ENCODE results near the gene KDM3A.
"Not testable (repeated sequence)": the region's sequence is repeated elsewhere in the genome, so short reads cannot be mapped to it uniquely, and the experiment has no call there.

Gene KDM3A

DNA sequence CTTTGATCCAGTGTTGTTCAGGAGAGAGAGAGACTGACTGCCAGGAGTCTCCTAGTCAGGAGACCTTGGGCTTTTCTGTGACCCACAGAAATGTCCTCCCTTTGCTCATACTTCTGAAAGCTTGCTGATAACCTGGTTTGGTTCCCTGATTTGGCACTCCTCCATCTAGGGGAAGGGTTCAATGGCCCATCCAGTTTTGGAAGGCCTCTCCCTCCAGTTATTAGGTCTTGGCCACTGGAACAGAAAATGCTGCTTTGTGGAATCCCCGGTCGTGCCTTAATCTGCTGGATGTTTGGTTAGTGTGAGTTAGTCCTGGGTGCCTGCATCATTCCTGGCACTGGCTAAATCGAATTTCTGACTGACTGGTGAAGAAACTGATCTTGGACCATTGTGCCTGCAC, 35.7 kb downstream of the KDM3A start:
- Mint-ChIP-seq H3K4me3 (no peak overlapping the region), H3K27me3 (no peaks in the 10 kb centered on the region), H3K36me3 (peaks cover 83% of the 10 kb centered on the region), H3K4me1 (peaks cover 19% of the 10 kb centered on the region), H3K27ac (no peak overlapping the region), H3K9me3 (no peaks in the 10 kb centered on the region)
- CTCF ChIA-PET = no interaction called here
- no peak for DNase-seq

DNA sequence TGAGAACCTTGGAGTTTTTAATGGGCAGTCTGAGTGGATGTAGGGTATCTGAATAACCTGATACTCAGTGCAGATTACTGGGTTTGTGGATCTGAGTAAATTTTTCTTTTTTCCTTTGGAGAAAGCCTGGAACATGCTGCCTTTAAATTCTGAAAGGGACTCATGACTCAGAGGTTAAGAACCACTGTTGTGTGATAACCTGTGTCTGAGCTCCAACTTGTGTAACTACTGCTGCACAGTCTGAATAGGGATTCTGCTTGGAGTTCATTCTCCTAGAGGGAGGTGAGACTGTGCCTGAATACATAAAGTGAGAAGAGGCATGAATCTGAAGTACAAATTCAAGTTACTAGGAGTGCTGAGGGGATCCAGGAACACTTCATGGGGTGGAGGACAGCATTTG, 36.2 kb downstream of the KDM3A start:
- peaks cover 22% of the 10 kb centered on the region for H3K4me1 Mint-ChIP-seq
- CTCF ChIA-PET = no interaction called here
- DNase-seq = no peak
- no peak overlapping the region for H3K4me3 Mint-ChIP-seq
- H3K9me3 Mint-ChIP-seq = no peaks in the 10 kb centered on the region
- no peaks in the 10 kb centered on the region for H3K27me3 Mint-ChIP-seq
- peaks cover 85% of the 10 kb centered on the region for H3K36me3 Mint-ChIP-seq
- no peak overlapping the region for H3K27ac Mint-ChIP-seq

DNA sequence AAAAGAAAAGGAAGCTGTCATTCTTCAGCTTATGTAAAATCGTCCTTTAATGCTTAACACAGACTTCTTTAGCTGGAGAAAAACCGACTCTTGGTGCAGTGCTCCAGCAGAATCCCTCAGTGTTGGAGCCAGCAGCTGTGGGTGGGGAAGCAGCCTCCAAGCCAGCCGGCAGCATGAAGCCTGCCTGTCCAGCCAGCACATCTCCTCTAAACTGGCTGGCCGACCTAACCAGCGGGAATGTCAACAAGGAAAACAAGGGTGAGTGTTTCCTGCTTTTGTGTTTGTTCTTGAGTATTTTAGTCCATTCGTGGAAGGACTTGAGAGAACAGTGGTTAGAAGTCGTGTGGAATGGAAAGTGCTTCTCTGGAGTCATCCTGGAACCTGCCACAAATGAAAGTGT, 38.9 kb downstream of the KDM3A start:
- Mint-ChIP-seq H3K36me3 (peaks cover 85% of the 10 kb centered on the region), H3K27ac (no peak overlapping the region), H3K4me1 (peaks cover 14% of the 10 kb centered on the region), H3K4me3 (no peak overlapping the region), H3K27me3 (no peaks in the 10 kb centered on the region), H3K9me3 (no peaks in the 10 kb centered on the region)
- DNase-seq = no peak
- CTCF ChIA-PET = interaction anchor here (1.4 kb wide), 1 partner anchor 9 kb away, joined by 3 read pairs; no protein-coding TSS in a partner anchor

DNA sequence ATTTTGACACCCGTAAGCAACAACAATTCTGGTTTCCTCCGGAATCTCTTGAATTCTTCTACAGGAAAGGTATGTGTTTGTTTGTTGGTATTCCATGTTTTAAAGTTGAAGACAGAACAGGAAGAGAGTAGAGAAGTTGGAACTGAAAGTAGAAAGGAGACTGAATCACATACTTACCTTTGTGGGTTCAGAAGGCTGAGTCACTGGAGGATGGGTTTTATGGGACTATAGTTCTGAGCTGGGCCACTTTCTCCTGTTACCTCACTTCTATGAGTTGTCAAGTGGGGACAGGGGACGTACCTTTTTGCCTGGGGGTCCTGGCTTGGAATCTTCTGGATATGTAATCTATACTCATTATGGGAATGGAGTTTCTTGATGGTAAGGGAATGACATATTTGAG, 40.9 kb downstream of the KDM3A start:
- no peaks in the 10 kb centered on the region for H3K9me3 Mint-ChIP-seq
- DNase-seq = no peak
- H3K36me3 Mint-ChIP-seq = peaks cover 90% of the 10 kb centered on the region
- CTCF ChIA-PET = no interaction called here
- no peak overlapping the region for H3K27ac Mint-ChIP-seq
- no peaks in the 10 kb centered on the region for H3K27me3 Mint-ChIP-seq
- no peak overlapping the region for H3K4me3 Mint-ChIP-seq
- H3K4me1 Mint-ChIP-seq = peaks cover 19% of the 10 kb centered on the region

- H3K4me1 Mint-ChIP-seq = peaks cover 19% of the 10 kb centered on the region
- H3K4me3 Mint-ChIP-seq = no peak overlapping the region
- no peaks in the 10 kb centered on the region for H3K9me3 Mint-ChIP-seq
- CTCF ChIA-PET = no interaction called here
- H3K36me3 Mint-ChIP-seq = peaks cover 89% of the 10 kb centered on the region
- no peak overlapping the region for H3K27ac Mint-ChIP-seq
- H3K27me3 Mint-ChIP-seq = no peaks in the 10 kb centered on the region
- DNase-seq = no peak
These were observed 43.2 kb downstream of the KDM3A start for GRCh38 chr2:86484385-86484784.

GRCh38 chr2:86485103-86485502, 43.9 kb downstream of the KDM3A start:
- H3K36me3 Mint-ChIP-seq = peaks cover 90% of the 10 kb centered on the region

GRCh38 chr2:86485802-86486201, 44.6 kb downstream of the KDM3A start:
- Mint-ChIP-seq H3K36me3 (peaks cover 90% of the 10 kb centered on the region), H3K4me1 (peaks cover 17% of the 10 kb centered on the region), H3K9me3 (no peaks in the 10 kb centered on the region), H3K27me3 (no peaks in the 10 kb centered on the region), H3K4me3 (no peak overlapping the region), H3K27ac (no peak overlapping the region)
- no peak for DNase-seq
- CTCF ChIA-PET = no interaction called here

More at GRCh38 chr2:86485103-86485502, 43.9 kb downstream of the KDM3A start:
- no peak overlapping the region for H3K4me3 Mint-ChIP-seq
- CTCF ChIA-PET = no interaction called here
- H3K27ac Mint-ChIP-seq = peak overlapping the region; percentile 22
- H3K4me1 Mint-ChIP-seq = peaks cover 19% of the 10 kb centered on the region
- H3K27me3 Mint-ChIP-seq = no peaks in the 10 kb centered on the region
- no peaks in the 10 kb centered on the region for H3K9me3 Mint-ChIP-seq
- no peak for DNase-seq

DNA sequence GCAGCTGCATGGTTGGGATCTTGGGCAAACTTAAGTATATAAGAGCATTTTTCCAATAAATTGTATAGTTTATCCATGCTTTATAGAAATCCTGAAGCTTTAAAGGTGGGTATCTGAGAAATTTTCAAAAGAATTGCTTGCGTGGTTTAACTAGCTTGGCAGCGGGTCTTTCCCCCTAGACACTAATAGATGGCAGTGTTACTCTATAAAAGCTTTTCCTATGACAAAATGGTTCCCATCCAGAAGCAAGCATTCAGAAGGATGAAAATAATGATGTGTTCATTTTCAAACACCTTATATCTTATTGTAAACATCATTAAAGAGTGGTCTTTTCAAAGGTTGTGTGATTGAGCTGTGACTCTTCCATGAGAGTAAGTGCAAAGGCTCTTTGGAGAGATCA, 45.9 kb downstream of the KDM3A start:
- Mint-ChIP-seq H3K27me3 (no peaks in the 10 kb centered on the region), H3K4me3 (no peak overlapping the region), H3K36me3 (peaks cover 94% of the 10 kb centered on the region), H3K4me1 (peaks cover 10% of the 10 kb centered on the region), H3K9me3 (no peaks in the 10 kb centered on the region), H3K27ac (peak overlapping the region; percentile 26)
- DNase-seq = no peak
- CTCF ChIA-PET = interaction anchor here (1.2 kb wide), 1 partner anchor 75 kb away, joined by 3 read pairs; no protein-coding TSS in a partner anchor

GRCh38 chr2:86488561-86489250, 47.5 kb downstream of the KDM3A start:
- H3K36me3 Mint-ChIP-seq = peaks cover 90% of the 10 kb centered on the region
- H3K27ac Mint-ChIP-seq = no peak overlapping the region
- no peak overlapping the region for H3K4me3 Mint-ChIP-seq
- peaks cover 7% of the 10 kb centered on the region for H3K4me1 Mint-ChIP-seq
- CTCF ChIA-PET = interaction anchor here (1.3 kb wide), 1 partner anchor 9 kb away, joined by 3 read pairs; no protein-coding TSS in a partner anchor
- no peaks in the 10 kb centered on the region for H3K9me3 Mint-ChIP-seq
- H3K27me3 Mint-ChIP-seq = no peaks in the 10 kb centered on the region
- DNase-seq = no peak

GRCh38 chr2:86489542-86489941, 48.4 kb downstream of the KDM3A start:
- H3K4me3 Mint-ChIP-seq = no peak overlapping the region
- H3K27me3 Mint-ChIP-seq = no peaks in the 10 kb centered on the region
- peaks cover 90% of the 10 kb centered on the region for H3K36me3 Mint-ChIP-seq
- H3K9me3 Mint-ChIP-seq = no peaks in the 10 kb centered on the region
- peak overlapping the region; percentile 4 for H3K27ac Mint-ChIP-seq
- CTCF ChIA-PET = interaction anchor here (1.3 kb wide), 1 partner anchor 9 kb away, joined by 3 read pairs; no protein-coding TSS in a partner anchor
- no peak for DNase-seq
- H3K4me1 Mint-ChIP-seq = peaks cover 7% of the 10 kb centered on the region

DNA sequence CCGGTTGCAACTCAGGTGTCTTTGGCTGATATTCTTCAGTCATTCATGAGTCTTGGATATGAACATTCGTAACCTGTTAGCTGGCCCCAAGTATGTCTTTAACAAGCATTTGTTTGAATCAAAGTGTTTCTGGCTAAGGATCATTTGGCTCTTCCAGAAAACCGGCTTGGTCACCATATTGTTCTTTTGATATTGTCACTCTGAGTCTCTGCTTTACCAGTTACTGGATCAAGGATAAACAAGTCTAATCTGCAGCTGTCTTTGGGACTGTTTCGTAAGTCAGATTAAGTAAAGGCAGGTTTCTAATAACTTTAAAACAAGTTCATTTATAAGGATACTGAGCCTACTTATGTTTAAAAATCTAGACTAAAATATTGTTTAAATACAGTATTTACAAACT, 49.1 kb downstream of the KDM3A start:
- Mint-ChIP-seq H3K4me3 (no peak overlapping the region), H3K4me1 (peaks cover 4% of the 10 kb centered on the region), H3K9me3 (no peaks in the 10 kb centered on the region), H3K36me3 (peaks cover 91% of the 10 kb centered on the region), H3K27me3 (no peaks in the 10 kb centered on the region), H3K27ac (no peak overlapping the region)
- CTCF ChIA-PET = no interaction called here
- DNase-seq = no peak

DNA sequence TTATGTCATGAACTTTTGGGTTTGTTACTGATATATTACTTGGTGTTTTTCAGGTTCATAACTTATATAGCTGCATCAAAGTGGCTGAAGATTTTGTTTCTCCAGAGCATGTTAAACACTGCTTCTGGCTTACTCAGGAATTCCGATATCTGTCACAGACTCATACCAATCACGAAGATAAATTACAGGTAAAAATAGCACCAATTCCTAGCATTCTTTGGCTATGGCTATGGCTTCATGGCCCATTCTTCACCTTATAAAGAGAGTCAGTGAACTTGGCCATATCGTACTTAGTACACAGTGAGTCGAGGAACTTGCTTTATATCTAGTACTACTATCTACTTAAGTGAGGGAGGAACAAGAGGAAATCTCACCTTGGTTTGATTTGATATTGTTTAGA, 49.9 kb downstream of the KDM3A start:
- H3K9me3 Mint-ChIP-seq = no peaks in the 10 kb centered on the region
- no peak overlapping the region for H3K27ac Mint-ChIP-seq
- no peak for DNase-seq
- H3K4me3 Mint-ChIP-seq = no peak overlapping the region
- H3K27me3 Mint-ChIP-seq = no peaks in the 10 kb centered on the region
- CTCF ChIA-PET = no interaction called here
- H3K4me1 Mint-ChIP-seq = no peaks in the 10 kb centered on the region
- H3K36me3 Mint-ChIP-seq = peaks cover 92% of the 10 kb centered on the region

GRCh38 chr2:86492048-86492453, 50.9 kb downstream of the KDM3A start:
- peaks cover 91% of the 10 kb centered on the region for H3K36me3 Mint-ChIP-seq
- CTCF ChIA-PET = no interaction called here

GRCh38 chr2:86496391-86496790, 55.2 kb downstream of the KDM3A start:
- Mint-ChIP-seq H3K36me3 (peaks cover 95% of the 10 kb centered on the region), H3K9me3 (peaks cover 27% of the 10 kb centered on the region)
- H3K27ac Mint-ChIP-seq, H3K27me3 Mint-ChIP-seq, DNase-seq, H3K4me1 Mint-ChIP-seq, H3K4me3 Mint-ChIP-seq, CTCF ChIA-PET: not testable (repeated sequence)

More at GRCh38 chr2:86492048-86492453, 50.9 kb downstream of the KDM3A start:
- H3K27ac Mint-ChIP-seq = no peak overlapping the region
- no peaks in the 10 kb centered on the region for H3K4me1 Mint-ChIP-seq
- H3K9me3 Mint-ChIP-seq = no peaks in the 10 kb centered on the region
- H3K27me3 Mint-ChIP-seq = no peaks in the 10 kb centered on the region
- H3K4me3 Mint-ChIP-seq = no peak overlapping the region
- no peak for DNase-seq

- H3K4me1 Mint-ChIP-seq = no peaks in the 10 kb centered on the region
- peaks cover 99% of the 10 kb centered on the region for H3K36me3 Mint-ChIP-seq
- H3K27ac Mint-ChIP-seq = no peak overlapping the region
- H3K9me3 Mint-ChIP-seq = peaks cover 34% of the 10 kb centered on the region
- no peak overlapping the region for H3K4me3 Mint-ChIP-seq
- no peak for DNase-seq
- no peaks in the 10 kb centered on the region for H3K27me3 Mint-ChIP-seq
- CTCF ChIA-PET = no interaction called here
These were observed 57.5 kb downstream of the KDM3A start for GRCh38 chr2:86498468-86499260.

Measured in activated naive CD4-positive, alpha-beta T cell treated with anti-CD3 and anti-CD28 coated beads, Interleukin-2, amount 10 ng/mL, durations not matched to agents 7 days and 5 days (primary cell).